ENCODE data around the gene DNAL4.
A peak's percentile ranks its signal among the peaks of the same experiment; 100 is the strongest.

The DNAL4 gene

GRCh38 chr22:38751066-38751421 lies 42.9 kb downstream of the DNAL4 start:
- peaks cover 10 to 54% (median 51%) of the 10 kb centered on the region in 4 experiments for H3K4me1 ChIP-seq (ENCODE audit: control extremely low read depth in 1 of 4, control insufficient read depth in 4 of 4, insufficient read depth in 4 of 4, low read length in 3 of 4)

GRCh38 chr22:38750638-38751037 lies 43.3 kb downstream of the DNAL4 start:
- H3K27ac ChIP-seq (ENCODE audit: insufficient read depth in 1 of 2, low read depth in 1 of 2, low read length in 2 of 2, poor library complexity in 1 of 2, severe bottlenecking in 2 of 2) = no peak overlapping the region
- H3K36me3 ChIP-seq (ENCODE audit: control insufficient read depth in 4 of 4, insufficient read depth in 4 of 4, low read length in 3 of 4) = peaks cover 3 to 66% (median 46%) of the 10 kb centered on the region in 4 experiments
- H3K9me3 ChIP-seq (ENCODE audit: control extremely low read depth in 1 of 5, control insufficient read depth in 4 of 5, insufficient read depth in 2 of 5, low read depth in 1 of 5, low read length in 4 of 5) = no peaks in the 10 kb centered on the region
- ChIA-PET CTCF (interaction anchor here (0.7 to 1.8 kb wide), 6 partner anchors 8 to 26 kb away, joined by 3 to 6 read pairs (median 4); no protein-coding TSS in a partner anchor), POLR2A (interaction anchor here (1.9 kb wide), 1 partner anchor 9 kb away, joined by 5 read pairs; no protein-coding TSS in a partner anchor)
- peaks cover 10 to 54% (median 51%) of the 10 kb centered on the region in 4 experiments for H3K4me1 ChIP-seq (ENCODE audit: control extremely low read depth in 1 of 4, control insufficient read depth in 4 of 4, insufficient read depth in 4 of 4, low read length in 3 of 4)
- WGBS (ENCODE audit: insufficient coverage) = 75% methylated on average over 17 of the region's 17 CpGs
- no peak for DNase-seq
- no peaks in the 10 kb centered on the region for H3K27me3 ChIP-seq (replicated peaks in 2 of 5; ENCODE audit: control insufficient read depth in 4 of 5, insufficient read depth in 5 of 5, low read length in 4 of 5)
- H3K4me3 ChIP-seq (ENCODE audit: control insufficient read depth in 1 of 7, extremely low read depth in 1 of 7, insufficient read depth in 4 of 7, low read depth in 2 of 7, low read length in 6 of 7) = peak overlapping the region in 1 of 7 experiments; percentile 61

More at GRCh38 chr22:38751066-38751421, 42.9 kb downstream of the DNAL4 start:
- 44% methylated on average over 4 of the region's 12 CpGs for WGBS (ENCODE audit: insufficient coverage)
- ChIA-PET CTCF (interaction anchor here (0.7 to 2.4 kb wide), 8 partner anchors 9 to 92 kb away, joined by 3 to 7 read pairs (median 4); no protein-coding TSS in a partner anchor), POLR2A (interaction anchor here (0.8 to 1.9 kb wide), 2 partner anchors 9 to 26 kb away, joined by 3 to 5 read pairs; no protein-coding TSS in a partner anchor)
- Histone ChIP-seq H3K27me3 (replicated peaks in 2 of 5; ENCODE audit: control insufficient read depth in 4 of 5, insufficient read depth in 5 of 5, low read length in 4 of 5) (no peaks in the 10 kb centered on the region), H3K27ac (ENCODE audit: insufficient read depth in 1 of 2, low read depth in 1 of 2, low read length in 2 of 2, poor library complexity in 1 of 2, severe bottlenecking in 2 of 2) (peak overlapping the region in 1 of 2 experiments; percentile 52), H3K36me3 (ENCODE audit: control insufficient read depth in 4 of 4, insufficient read depth in 4 of 4, low read length in 3 of 4) (peaks cover 3 to 62% (median 42%) of the 10 kb centered on the region in 4 experiments), H3K9me3 (ENCODE audit: control extremely low read depth in 1 of 5, control insufficient read depth in 4 of 5, insufficient read depth in 2 of 5, low read depth in 1 of 5, low read length in 4 of 5) (no peaks in the 10 kb centered on the region), H3K4me3 (ENCODE audit: control insufficient read depth in 1 of 7, extremely low read depth in 1 of 7, insufficient read depth in 4 of 7, low read depth in 2 of 7, low read length in 6 of 7) (peak overlapping the region in 3 of 7 experiments; percentile 38 to 61 (median 39))
- DNase-seq = no peak

GRCh38 chr22:38750104-38750503 lies 43.8 kb downstream of the DNAL4 start:
- no peak overlapping the region for H3K4me3 ChIP-seq (ENCODE audit: control insufficient read depth in 1 of 7, extremely low read depth in 1 of 7, insufficient read depth in 4 of 7, low read depth in 2 of 7, low read length in 6 of 7)
- H3K27me3 ChIP-seq (replicated peaks in 2 of 5; ENCODE audit: control insufficient read depth in 4 of 5, insufficient read depth in 5 of 5, low read length in 4 of 5) = no peaks in the 10 kb centered on the region
- no peak overlapping the region for H3K27ac ChIP-seq (ENCODE audit: insufficient read depth in 1 of 2, low read depth in 1 of 2, low read length in 2 of 2, poor library complexity in 1 of 2, severe bottlenecking in 2 of 2)
- no peak for DNase-seq
- WGBS (ENCODE audit: insufficient coverage) = 96% methylated on average over 12 of the region's 14 CpGs
- POLR2A ChIA-PET = no interaction called here
- H3K4me1 ChIP-seq (ENCODE audit: control extremely low read depth in 1 of 4, control insufficient read depth in 4 of 4, insufficient read depth in 4 of 4, low read length in 3 of 4) = peaks cover 10 to 53% (median 50%) of the 10 kb centered on the region in 4 experiments
- H3K36me3 ChIP-seq (ENCODE audit: control insufficient read depth in 4 of 4, insufficient read depth in 4 of 4, low read length in 3 of 4) = peaks cover 3 to 71% (median 52%) of the 10 kb centered on the region in 4 experiments
- H3K9me3 ChIP-seq (ENCODE audit: control extremely low read depth in 1 of 5, control insufficient read depth in 4 of 5, insufficient read depth in 2 of 5, low read depth in 1 of 5, low read length in 4 of 5) = no peaks in the 10 kb centered on the region
- CTCF ChIA-PET = interaction anchor here (0.7 to 4.4 kb wide), 4 partner anchors 11 to 17 kb away, joined by 3 to 42 read pairs (median 6); no protein-coding TSS in a partner anchor

- H3K4me3 ChIP-seq (ENCODE audit: control insufficient read depth in 1 of 7, extremely low read depth in 1 of 7, insufficient read depth in 4 of 7, low read depth in 2 of 7, low read length in 6 of 7) = no peak overlapping the region
- no peak for DNase-seq
- ChIA-PET POLR2A (no interaction called here), CTCF (interaction anchor here (1.1 to 4.4 kb wide), 6 partner anchors 9 to 19 kb away, joined by 3 to 42 read pairs (median 5); no protein-coding TSS in a partner anchor)
- H3K27me3 ChIP-seq (replicated peaks in 2 of 5; ENCODE audit: control insufficient read depth in 4 of 5, insufficient read depth in 5 of 5, low read length in 4 of 5) = no peaks in the 10 kb centered on the region
- no peak overlapping the region for H3K27ac ChIP-seq (ENCODE audit: insufficient read depth in 1 of 2, low read depth in 1 of 2, low read length in 2 of 2, poor library complexity in 1 of 2, severe bottlenecking in 2 of 2)
- peaks cover 3 to 77% (median 64%) of the 10 kb centered on the region in 4 experiments for H3K36me3 ChIP-seq (ENCODE audit: control insufficient read depth in 4 of 4, insufficient read depth in 4 of 4, low read length in 3 of 4)
- no peaks in the 10 kb centered on the region for H3K9me3 ChIP-seq (ENCODE audit: control extremely low read depth in 1 of 5, control insufficient read depth in 4 of 5, insufficient read depth in 2 of 5, low read depth in 1 of 5, low read length in 4 of 5)
- H3K4me1 ChIP-seq (ENCODE audit: control extremely low read depth in 1 of 4, control insufficient read depth in 4 of 4, insufficient read depth in 4 of 4, low read length in 3 of 4) = peaks cover 4 to 39% (median 37%) of the 10 kb centered on the region in 4 experiments
- 93% methylated on average over 12 of the region's 14 CpGs for WGBS (ENCODE audit: insufficient coverage)
These were observed 45.3 kb downstream of the DNAL4 start for GRCh38 chr22:38748487-38749136.

GRCh38 chr22:38745676-38746460 lies 48.1 kb downstream of the DNAL4 start:
- no peak overlapping the region for H3K27ac ChIP-seq (ENCODE audit: insufficient read depth in 1 of 2, low read depth in 1 of 2, low read length in 2 of 2, poor library complexity in 1 of 2, severe bottlenecking in 2 of 2)
- H3K4me3 ChIP-seq (ENCODE audit: control insufficient read depth in 1 of 7, extremely low read depth in 1 of 7, insufficient read depth in 4 of 7, low read depth in 2 of 7, low read length in 6 of 7) = no peak overlapping the region
- peaks cover 3 to 98% (median 76%) of the 10 kb centered on the region in 4 experiments for H3K36me3 ChIP-seq (ENCODE audit: control insufficient read depth in 4 of 4, insufficient read depth in 4 of 4, low read length in 3 of 4)
- WGBS (ENCODE audit: insufficient coverage) = 94% methylated on average over 9 of the region's 14 CpGs
- peaks cover 0 to 11% (median 10%) of the 10 kb centered on the region in 4 experiments for H3K4me1 ChIP-seq (ENCODE audit: control extremely low read depth in 1 of 4, control insufficient read depth in 4 of 4, insufficient read depth in 4 of 4, low read length in 3 of 4)
- DNase-seq = no peak
- POLR2A ChIA-PET = no interaction called here
- no peaks in the 10 kb centered on the region for H3K27me3 ChIP-seq (replicated peaks in 2 of 5; ENCODE audit: control insufficient read depth in 4 of 5, insufficient read depth in 5 of 5, low read length in 4 of 5)
- CTCF ChIA-PET = interaction anchor here (0.6 to 4.4 kb wide), 5 partner anchors 12 to 26 kb away, joined by 3 to 42 read pairs (median 3); no protein-coding TSS in a partner anchor
- no peaks in the 10 kb centered on the region for H3K9me3 ChIP-seq (ENCODE audit: control extremely low read depth in 1 of 5, control insufficient read depth in 4 of 5, insufficient read depth in 2 of 5, low read depth in 1 of 5, low read length in 4 of 5)

GRCh38 chr22:38744981-38745380 lies 49.0 kb downstream of the DNAL4 start:
- H3K9me3 ChIP-seq (ENCODE audit: control extremely low read depth in 1 of 5, control insufficient read depth in 4 of 5, insufficient read depth in 2 of 5, low read depth in 1 of 5, low read length in 4 of 5) = no peaks in the 10 kb centered on the region
- H3K27me3 ChIP-seq (replicated peaks in 2 of 5; ENCODE audit: control insufficient read depth in 4 of 5, insufficient read depth in 5 of 5, low read length in 4 of 5) = no peaks in the 10 kb centered on the region
- no peak overlapping the region for H3K4me3 ChIP-seq (ENCODE audit: control insufficient read depth in 1 of 7, extremely low read depth in 1 of 7, insufficient read depth in 4 of 7, low read depth in 2 of 7, low read length in 6 of 7)
- no peak overlapping the region for H3K27ac ChIP-seq (ENCODE audit: insufficient read depth in 1 of 2, low read depth in 1 of 2, low read length in 2 of 2, poor library complexity in 1 of 2, severe bottlenecking in 2 of 2)
- peaks cover 3 to 98% (median 76%) of the 10 kb centered on the region in 4 experiments for H3K36me3 ChIP-seq (ENCODE audit: control insufficient read depth in 4 of 4, insufficient read depth in 4 of 4, low read length in 3 of 4)
- CTCF ChIA-PET = interaction anchor here (0.9 to 4.3 kb wide), 2 partner anchors 20 to 23 kb away, joined by 3 to 28 read pairs; no protein-coding TSS in a partner anchor
- WGBS (ENCODE audit: insufficient coverage) = 98% methylated on average over 5 of the region's 6 CpGs
- DNase-seq = no peak
- POLR2A ChIA-PET = no interaction called here
- peaks cover 0 to 3% (median under 1%) of the 10 kb centered on the region in 4 experiments for H3K4me1 ChIP-seq (ENCODE audit: control extremely low read depth in 1 of 4, control insufficient read depth in 4 of 4, insufficient read depth in 4 of 4, low read length in 3 of 4)

All from common myeloid progenitor, CD34-positive (primary cell).